CD14-positive monocyte (primary cell): ENCODE data around the gene B2M. TPM values are rescaled to one million over a fixed set of nuclear protein-coding genes. Genes with fewer than 3 reads are reported as not detected.
"Not testable (repeated sequence)": the region's sequence is repeated elsewhere in the genome, so short reads cannot be mapped to it uniquely, and the experiment has no call there.

Experiments used
- DNase-seq, 3 donors: peaks; one replicate each; pipeline ENCODE4 v3.0.0-alpha.2; 2011 to 2022
- H2AFZ ChIP-seq: 2 replicates; pipeline ENCODE4 v1.6.0; 2012; ENCODE audit warnings: mild to moderate bottlenecking, low read depth, low read length, inconsistent platforms; ENCODE audit not compliant: insufficient read depth, poor library complexity, severe bottlenecking
- H3K27ac ChIP-seq, 2 donors: 1 replicate in 1 of 2; 2 replicates in 1 of 2; pipeline ENCODE4 v1.5.1; 2012 to 2013; ENCODE audit warnings: low read length in 2 of 2, control low read depth in 1 of 2, inconsistent platforms in 1 of 2, low read depth in 1 of 2, mild to moderate bottlenecking in 1 of 2
- H3K27me3 ChIP-seq, 2 donors: one replicate each; pipeline versions ENCODE4 v1.6.0 to v1.6.1; 2011 to 2013; ENCODE audit warnings: low read length in 2 of 2; ENCODE audit not compliant: control insufficient read depth in 2 of 2, insufficient read depth in 2 of 2
- H3K36me3 ChIP-seq, 2 donors: replicated peaks in 1 of 2; 1 replicate in 1 of 2; 2 replicates in 1 of 2; pipeline versions ENCODE4 v1.5.1 to v1.6.1; 2012 to 2013; ENCODE audit warnings: low read length in 2 of 2, control low read depth in 1 of 2, inconsistent platforms in 1 of 2, mild to moderate bottlenecking in 1 of 2; ENCODE audit not compliant: insufficient read depth in 2 of 2, control insufficient read depth in 1 of 2
- H3K4me1 ChIP-seq, 2 donors: 1 replicate in 1 of 2; 2 replicates in 1 of 2; pipeline versions ENCODE4 v1.5.1 to v1.6.1; 2012 to 2013; ENCODE audit warnings: low read length in 2 of 2, control low read depth in 1 of 2, inconsistent platforms in 1 of 2, mild to moderate bottlenecking in 1 of 2, moderate library complexity in 1 of 2; ENCODE audit not compliant: insufficient read depth in 2 of 2, control insufficient read depth in 1 of 2
- H3K4me2 ChIP-seq: replicated peaks from 2 replicates; pipeline ENCODE3; 2012; ENCODE audit warnings: low read length, moderate library complexity, mild to moderate bottlenecking; ENCODE audit not compliant: poor library complexity, severe bottlenecking; ENCODE audit errors: extremely low read depth
- H3K4me3 ChIP-seq, 3 experiments: fragments of 200-600 bp in 1 of 3; sonication (generic) in 1 of 3; replicated peaks in 1 of 3; 1 replicate in 2 of 3; 2 replicates in 1 of 3; pipeline ENCODE4 v1.5.1; 2011 to 2013; ENCODE audit warnings: low read length in 3 of 3, mild to moderate bottlenecking in 3 of 3, control low read depth in 2 of 3, low read depth in 2 of 3, inconsistent platforms in 1 of 3, moderate library complexity in 1 of 3
- H3K79me2 ChIP-seq: 2 replicates; pipeline ENCODE4 v1.6.0; 2012; ENCODE audit warnings: mild to moderate bottlenecking, control low read depth, inconsistent platforms, low read length, moderate library complexity; ENCODE audit not compliant: insufficient read depth
- H3K9ac ChIP-seq: 2 replicates; pipeline ENCODE4 v1.6.0; 2017; ENCODE audit warnings: low read length, mild to moderate bottlenecking; ENCODE audit not compliant: insufficient read depth, poor library complexity, severe bottlenecking
- H3K9me3 ChIP-seq, 2 donors: replicated peaks in 1 of 2; 1 replicate in 1 of 2; 2 replicates in 1 of 2; pipeline versions ENCODE4 v1.5.1 to v1.6.1; 2012 to 2013; ENCODE audit warnings: low read length in 2 of 2, control low read depth in 1 of 2; ENCODE audit not compliant: control insufficient read depth in 1 of 2, insufficient read depth in 1 of 2
- H4K20me1 ChIP-seq: 2 replicates; pipeline ENCODE4 v1.6.0; 2012; ENCODE audit warnings: mild to moderate bottlenecking, low read length, control low read depth, moderate library complexity; ENCODE audit not compliant: insufficient read depth
- H3K27ac Mint-ChIP-seq, 7 donors: one replicate each; pipeline ENCODE4 v1.8.0; 2020; ENCODE audit warnings: mild to moderate bottlenecking in 7 of 7, mixed read lengths in 7 of 7, moderate library complexity in 6 of 7, inconsistent platforms in 2 of 7
- H3K27me3 Mint-ChIP-seq, 3 donors: one replicate each; pipeline ENCODE4 v1.8.0; 2021 to 2022; ENCODE audit warnings: low read depth in 3 of 3, mild to moderate bottlenecking in 3 of 3, mixed read lengths in 3 of 3, moderate library complexity in 3 of 3, inconsistent platforms in 1 of 3
- H3K36me3 Mint-ChIP-seq, 2 donors: one replicate each; pipeline ENCODE4 v1.8.0; 2020; ENCODE audit warnings: mixed read lengths in 2 of 2, inconsistent platforms in 1 of 2, mild to moderate bottlenecking in 1 of 2
- H3K4me1 Mint-ChIP-seq: one replicate; pipeline ENCODE4 v1.8.0; 2020; ENCODE audit warnings: mild to moderate bottlenecking, mixed read lengths
- H3K4me3 Mint-ChIP-seq, 2 donors: one replicate each; pipeline ENCODE4 v1.8.0; 2020; ENCODE audit warnings: mild to moderate bottlenecking in 2 of 2, mixed read lengths in 2 of 2, moderate library complexity in 1 of 2
- H3K9me3 Mint-ChIP-seq, 7 donors: one replicate each; pipeline ENCODE4 v1.8.0; 2020 to 2022; ENCODE audit warnings: mixed read lengths in 7 of 7, mild to moderate bottlenecking in 6 of 7, moderate library complexity in 6 of 7, inconsistent platforms in 2 of 7
- CTCF ChIP-seq: fragments of 200-600 bp; IDR thresholded peaks from one replicate; pipeline ENCODE4 v1.8.0; 2022; ENCODE audit warnings: antibody characterized with exemption, mild to moderate bottlenecking
- WGBS: methylation state at CpG from one replicate; pipeline ENCODE4 v1.1.5; 2013; ENCODE audit warnings: missing lambda C conversion rate; ENCODE audit not compliant: insufficient coverage; 5-methylcytosine and 5-hydroxymethylcytosine counted together
- intact Hi-C, 2 donors: fragments of 100-400 bp; cut with micrococcal nuclease; formaldehyde crosslinking; loops; one replicate each; pipeline versions ENCODE4 v1.15.0 to v1.15.1; 2023
- polyA plus RNA-seq, 3 donors: library from polyadenylated mRNA; depleted of rRNA in 1 of 3; unstranded in 2 of 3; stranded (reverse) in 1 of 3; fragments of 300-500 nt in 2 of 3; fragments of >200 nt in 1 of 3; fragmentation: Illumina TruSeq in 2 of 3; gene quantifications; 1 replicate in 2 of 3; 2 replicates in 1 of 3; pipeline ENCODE4 v1.2.3, GENCODE V29; 2012 to 2021

B2M gene
- polyA plus RNA-seq, 3 donors: 17,356 to 28,278 (median 28,259) TPM

- no peaks in the 10 kb centered on the region for H3K79me2 ChIP-seq
- peak overlapping the region; percentile 63 for H2AFZ ChIP-seq
- peak; percentile 12 to 37 (median 34) for DNase-seq
- no peaks in the 10 kb centered on the region for H4K20me1 ChIP-seq
- no peak for TF ChIP-seq CTCF
- H3K9me3 ChIP-seq: no peaks in the 10 kb centered on the region
- peaks cover 0 to 2% (median 0%) of the 10 kb centered on the region in 7 donors for H3K9me3 Mint-ChIP-seq
- H3K27me3 ChIP-seq: no peaks in the 10 kb centered on the region
- no peak overlapping the region for H3K9ac ChIP-seq
- peak overlapping the region in 1 of 3 experiments; percentile 47 for H3K4me3 ChIP-seq
- intact Hi-C loops: no loop called here
- H3K4me1 ChIP-seq: peaks cover 22 to 26% of the 10 kb centered on the region in 2 donors
- peaks cover 37% of the 10 kb centered on the region for H3K4me1 Mint-ChIP-seq
- H3K27ac Mint-ChIP-seq: peak overlapping the region; percentile 12 to 90 (median 42)
- peak overlapping the region in 1 of 2 donors; percentile 68 for H3K27ac ChIP-seq
- H3K4me3 Mint-ChIP-seq: peak overlapping the region; percentile 32 to 68
- peaks cover 0 to 3% of the 10 kb centered on the region in 2 donors for H3K36me3 Mint-ChIP-seq
- no peaks in the 10 kb centered on the region for H3K36me3 ChIP-seq
- peaks cover 0 to 2% (median 0%) of the 10 kb centered on the region in 3 donors for H3K27me3 Mint-ChIP-seq
- WGBS: no CpG with 5 or more reads among the region's 2 CpGs
- H3K4me2 ChIP-seq: peak overlapping the region; percentile 34
Observed at GRCh38 chr15:44682211-44682610, 29.1 kb upstream of the B2M start.

GRCh38 chr15:44682809-44683682, 28.3 kb upstream of the B2M start:
- H3K36me3 Mint-ChIP-seq, H4K20me1 ChIP-seq, H3K9me3 ChIP-seq, intact Hi-C loops, H3K9me3 Mint-ChIP-seq, H3K27me3 ChIP-seq, H3K79me2 ChIP-seq, H3K36me3 ChIP-seq, H3K27me3 Mint-ChIP-seq: not testable (repeated sequence)
- Histone ChIP-seq H3K4me2 (peak overlapping the region; percentile 34), H2AFZ (peak overlapping the region; percentile 63), H3K4me1 (peaks cover 22 to 23% of the 10 kb centered on the region in 2 donors), H3K9ac (peak overlapping the region; percentile 17), H3K4me3 (peak overlapping the region in 1 of 3 experiments; percentile 47), H3K27ac (peak overlapping the region; percentile 42 to 70)
- H3K4me1 Mint-ChIP-seq: peaks cover 31% of the 10 kb centered on the region
- peak overlapping the region; percentile 58 to 75 for H3K4me3 Mint-ChIP-seq
- WGBS: 37% methylated on average over 5 of the region's 8 CpGs
- peak in 2 of 3 donors; percentile 19 to 21 for DNase-seq
- peak overlapping the region; percentile 61 to 90 (median 73) for H3K27ac Mint-ChIP-seq

GRCh38 chr15:44689318-44689717, 22.0 kb upstream of the B2M start:
- H3K4me2 ChIP-seq, DNase-seq, H3K27me3 ChIP-seq, H3K79me2 ChIP-seq, H3K36me3 Mint-ChIP-seq, H3K4me1 Mint-ChIP-seq, H2AFZ ChIP-seq, H4K20me1 ChIP-seq, H3K9me3 ChIP-seq, H3K9ac ChIP-seq, H3K9me3 Mint-ChIP-seq, H3K4me3 ChIP-seq, H3K4me3 Mint-ChIP-seq, H3K27me3 Mint-ChIP-seq, H3K4me1 ChIP-seq, H3K27ac ChIP-seq, intact Hi-C loops, H3K36me3 ChIP-seq, H3K27ac Mint-ChIP-seq: not testable (repeated sequence)
- WGBS: no CpG with 5 or more reads among the region's 2 CpGs

GRCh38 chr15:44690245-44690644, 21.1 kb upstream of the B2M start:
- not testable (repeated sequence) for H3K27ac Mint-ChIP-seq

More at GRCh38 chr15:44690245-44690644, 21.1 kb upstream of the B2M start:
- H3K36me3 ChIP-seq, H3K4me3 ChIP-seq, H3K9ac ChIP-seq, H2AFZ ChIP-seq, intact Hi-C loops, H3K27me3 ChIP-seq, H3K4me2 ChIP-seq, H3K4me1 Mint-ChIP-seq, H3K36me3 Mint-ChIP-seq, DNase-seq, H3K79me2 ChIP-seq, H3K27me3 Mint-ChIP-seq, H3K4me3 Mint-ChIP-seq, H3K4me1 ChIP-seq, H3K9me3 ChIP-seq, H3K9me3 Mint-ChIP-seq, H3K27ac ChIP-seq, H4K20me1 ChIP-seq: not testable (repeated sequence)
- WGBS: no CpG with 5 or more reads among the region's 1 CpG
